ENCODE measurements around the gene BAIAP2.

Gene BAIAP2

GRCh38 chr17:81102352-81102751 is 67.4 kb downstream of the BAIAP2 start:
- Histone ChIP-seq H3K4me3 (ENCODE audit: low read depth in 1 of 2, low read length in 1 of 2) (no peak overlapping the region), H3K36me3 (no peaks in the 10 kb centered on the region), H3K9me3 (no peaks in the 10 kb centered on the region), H3K4me1 (ENCODE audit: control insufficient read depth in 1 of 2, insufficient read depth in 1 of 2, low read depth in 1 of 2, low read length in 1 of 2) (peaks cover 0 to 3% of the 10 kb centered on the region in 2 experiments), H3K27me3 (peaks cover 14% of the 10 kb centered on the region), H3K27ac (no peak overlapping the region)
- TF ChIP-seq CTCF (IDR thresholded peaks at IDR 0.05), result no peak

GRCh38 chr17:81102869-81103268 is 67.9 kb downstream of the BAIAP2 start:
- Histone ChIP-seq H3K27me3 (peaks cover 9% of the 10 kb centered on the region), H3K36me3 (no peaks in the 10 kb centered on the region), H3K4me1 (ENCODE audit: control insufficient read depth in 1 of 2, insufficient read depth in 1 of 2, low read depth in 1 of 2, low read length in 1 of 2) (peaks cover 0 to 3% of the 10 kb centered on the region in 2 experiments), H3K9me3 (no peaks in the 10 kb centered on the region), H3K27ac (no peak overlapping the region), H3K4me3 (ENCODE audit: low read depth in 1 of 2, low read length in 1 of 2) (no peak overlapping the region)
- TF ChIP-seq CTCF (IDR thresholded peaks at IDR 0.05), result no peak

- peaks cover 0 to 3% of the 10 kb centered on the region in 2 experiments for H3K4me1 ChIP-seq (ENCODE audit: control insufficient read depth in 1 of 2, insufficient read depth in 1 of 2, low read depth in 1 of 2, low read length in 1 of 2)
- no peaks in the 10 kb centered on the region for H3K36me3 ChIP-seq
- H3K9me3 ChIP-seq, result no peaks in the 10 kb centered on the region
- H3K27ac ChIP-seq, result no peak overlapping the region
- H3K27me3 ChIP-seq, result peaks cover 4% of the 10 kb centered on the region
- no peak for TF ChIP-seq CTCF (IDR thresholded peaks at IDR 0.05)
- H3K4me3 ChIP-seq (ENCODE audit: low read depth in 1 of 2, low read length in 1 of 2), result no peak overlapping the region
These were observed 68.4 kb downstream of the BAIAP2 start for GRCh38 chr17:81103379-81103778.

GRCh38 chr17:81106716-81107115 is 71.8 kb downstream of the BAIAP2 start:
- H3K27me3 ChIP-seq, result no peaks in the 10 kb centered on the region
- TF ChIP-seq CTCF (IDR thresholded peaks at IDR 0.05), result no peak
- H3K4me1 ChIP-seq (ENCODE audit: control insufficient read depth in 1 of 2, insufficient read depth in 1 of 2, low read depth in 1 of 2, low read length in 1 of 2), result peaks cover 0 to 2% of the 10 kb centered on the region in 2 experiments
- H3K9me3 ChIP-seq, result no peaks in the 10 kb centered on the region
- no peak overlapping the region for H3K27ac ChIP-seq
- no peaks in the 10 kb centered on the region for H3K36me3 ChIP-seq
- H3K4me3 ChIP-seq (ENCODE audit: low read depth in 1 of 2, low read length in 1 of 2), result no peak overlapping the region

- H3K4me1 ChIP-seq (ENCODE audit: control insufficient read depth in 1 of 2, insufficient read depth in 1 of 2, low read depth in 1 of 2, low read length in 1 of 2), result no peaks in the 10 kb centered on the region
- no peak overlapping the region for H3K27ac ChIP-seq
- H3K9me3 ChIP-seq, result no peaks in the 10 kb centered on the region
- H3K27me3 ChIP-seq, result no peaks in the 10 kb centered on the region
- H3K4me3 ChIP-seq (ENCODE audit: low read depth in 1 of 2, low read length in 1 of 2), result no peak overlapping the region
- peaks cover 4% of the 10 kb centered on the region for H3K36me3 ChIP-seq
- TF ChIP-seq CTCF (IDR thresholded peaks at IDR 0.05), result no peak
These were observed 73.3 kb downstream of the BAIAP2 start for GRCh38 chr17:81108220-81108619.

- no peak overlapping the region for H3K4me3 ChIP-seq (ENCODE audit: low read depth in 1 of 2, low read length in 1 of 2)
- no peak for TF ChIP-seq CTCF (IDR thresholded peaks at IDR 0.05)
- no peaks in the 10 kb centered on the region for H3K9me3 ChIP-seq
- H3K27ac ChIP-seq, result no peak overlapping the region
- peaks cover 12% of the 10 kb centered on the region for H3K36me3 ChIP-seq
- H3K4me1 ChIP-seq (ENCODE audit: control insufficient read depth in 1 of 2, insufficient read depth in 1 of 2, low read depth in 1 of 2, low read length in 1 of 2), result no peaks in the 10 kb centered on the region
- no peaks in the 10 kb centered on the region for H3K27me3 ChIP-seq
These were observed 75.0 kb downstream of the BAIAP2 start for GRCh38 chr17:81109957-81110356.
